HepG2 (cell line): ENCODE data around the gene ACOT4. TPM values are rescaled to one million over a fixed set of nuclear protein-coding genes. Genes with fewer than 3 reads are reported as not detected.

Experiments
- ARHGAP35 ChIP-seq: sonication (generic); formaldehyde crosslinking; IDR thresholded peaks from 2 replicates; pipeline ENCODE4 v1.9.0; 2022; ENCODE audit warnings: mild to moderate bottlenecking, inconsistent platforms, moderate library complexity, missing genetic modification reagents, borderline replicate concordance
- EED ChIP-seq: sonication (generic); formaldehyde crosslinking; IDR thresholded peaks from 2 replicates; pipeline ENCODE4 v1.5.0; 2020; ENCODE audit warnings: mild to moderate bottlenecking, missing genetic modification reagents
- ETV6 ChIP-seq: sonication (generic); formaldehyde crosslinking; conservative IDR thresholded peaks from 2 replicates; pipeline ENCODE4 v1.4.0; 2020; ENCODE audit warnings: missing genetic modification reagents
- GABPA ChIP-seq, 2 experiments: IDR thresholded peaks; 2 replicates each; pipeline ENCODE4 v1.6.1; 2011 to 2016; ENCODE audit warnings: low read depth in 2 of 2, low read length in 1 of 2, missing biosample characterization in 1 of 2, missing genetic modification characterization in 1 of 2
- KLF16 ChIP-seq, 2 experiments: sonication (generic) in 1 of 2; formaldehyde crosslinking in 1 of 2; IDR thresholded peaks; 2 replicates each; pipeline versions ENCODE4 v1.6.1 to v1.8.0; 2016 to 2023; ENCODE audit warnings: missing genetic modification reagents in 2 of 2, missing compliant biosample characterization in 1 of 2
- POLR2AphosphoS2 ChIP-seq: IDR thresholded peaks from 2 replicates; pipeline ENCODE4 v1.6.1; 2011; ENCODE audit warnings: low read depth, low read length, improper control_type of control experiment
- REPIN1 ChIP-seq: sonication (generic); formaldehyde crosslinking; IDR thresholded peaks from 2 replicates; pipeline ENCODE4 v1.8.0; 2022; ENCODE audit warnings: missing genetic modification reagents, low read depth, mild to moderate bottlenecking, borderline replicate concordance
- RFX1 ChIP-seq: fragments of 450-650 bp; IDR thresholded peaks from 2 replicates; pipeline ENCODE4 v1.6.1; 2017
- SAFB2 ChIP-seq: sonication (generic); formaldehyde crosslinking; IDR thresholded peaks from 2 replicates; pipeline ENCODE4 v1.5.1; 2020; ENCODE audit warnings: missing genetic modification reagents, low read depth, mild to moderate bottlenecking, borderline replicate concordance
- THYN1 ChIP-seq: sonication (generic); formaldehyde crosslinking; IDR thresholded peaks from 2 replicates; pipeline ENCODE4 v1.8.1; 2023; ENCODE audit warnings: low read depth, mild to moderate bottlenecking, moderate library complexity, missing genetic modification reagents, borderline replicate concordance
- TOE1 ChIP-seq: sonication (generic); formaldehyde crosslinking; IDR thresholded peaks from 2 replicates; pipeline ENCODE4 v1.4.0; 2020; ENCODE audit warnings: mild to moderate bottlenecking, missing genetic modification reagents
- ZNF335 ChIP-seq: sonication (generic); formaldehyde crosslinking; IDR thresholded peaks from 2 replicates; pipeline ENCODE4 v1.4.0; 2020; ENCODE audit warnings: missing genetic modification reagents
- ZNF362 ChIP-seq: sonication (generic); formaldehyde crosslinking; IDR thresholded peaks from 2 replicates; pipeline ENCODE4 v1.4.0; 2020; ENCODE audit warnings: missing genetic modification reagents, mild to moderate bottlenecking, borderline replicate concordance
- ZNF577 ChIP-seq: sonication (generic); formaldehyde crosslinking; IDR thresholded peaks from 2 replicates; pipeline ENCODE4 v1.4.0; 2020; ENCODE audit warnings: mild to moderate bottlenecking, low read depth, missing genetic modification reagents, borderline replicate concordance
- ZNF709 ChIP-seq: sonication (generic); formaldehyde crosslinking; IDR thresholded peaks from 2 replicates; pipeline ENCODE4 v1.5.0; 2020; ENCODE audit warnings: mild to moderate bottlenecking, missing genetic modification reagents
- ZNF772 ChIP-seq: sonication (generic); formaldehyde crosslinking; IDR thresholded peaks from 2 replicates; pipeline ENCODE4 v1.5.0; 2020; ENCODE audit warnings: mild to moderate bottlenecking, missing genetic modification reagents
- ZNF792 ChIP-seq: IDR thresholded peaks from 2 replicates; pipeline ENCODE4 v1.6.1; 2016
- ZNF83 ChIP-seq: sonication (generic); formaldehyde crosslinking; IDR thresholded peaks from 2 replicates; pipeline ENCODE4 v1.4.0; 2020; ENCODE audit warnings: missing genetic modification reagents, mild to moderate bottlenecking, borderline replicate concordance
- polyA plus RNA-seq, 8 experiments: library from polyadenylated mRNA; depleted of rRNA in 3 of 8; stranded (reverse) in 7 of 8; unstranded in 1 of 8; fragments of >200 nt; fragmentation: Illumina TruSeq in 4 of 8; extraction: Trizol in 4 of 8; gene quantifications; 2 replicates each; pipeline versions ENCODE4 v1.2.1 to v1.2.3, GENCODE V29; 2011 to 2016; ENCODE audit warnings: low read depth in 4 of 8, missing spikeins in 1 of 8, mixed read lengths in 1 of 8; ENCODE audit not compliant: insufficient read depth in 1 of 8
- total RNA-seq, 5 experiments: library from RNA; depleted of rRNA; stranded (reverse); fragments of >200 nt; fragmentation: Illumina TruSeq; extraction: Trizol; gene quantifications; 2 replicates each; pipeline ENCODE4 v1.2.3, GENCODE V29; 2016; ENCODE audit warnings: low read depth in 1 of 5
- TF ChIP-seq, protein P1 (sequence below): sonication (generic); IDR thresholded peaks from 2 replicates; pipeline ENCODE4 v1.6.1; 2016; ENCODE audit warnings: low read depth, borderline replicate concordance
- TF ChIP-seq, protein P2 (sequence below): sonication (generic); formaldehyde crosslinking; IDR thresholded peaks from 2 replicates; pipeline ENCODE4 v1.4.0; 2020; ENCODE audit warnings: mild to moderate bottlenecking, missing genetic modification reagents

ACOT4 gene
- total and polyA plus RNA-seq, 2 of the 13 experiments (the other 11 are each of a cell fraction or from before 2014, with no cell fraction given) = 0.04 to 0.05 TPM

DNA sequence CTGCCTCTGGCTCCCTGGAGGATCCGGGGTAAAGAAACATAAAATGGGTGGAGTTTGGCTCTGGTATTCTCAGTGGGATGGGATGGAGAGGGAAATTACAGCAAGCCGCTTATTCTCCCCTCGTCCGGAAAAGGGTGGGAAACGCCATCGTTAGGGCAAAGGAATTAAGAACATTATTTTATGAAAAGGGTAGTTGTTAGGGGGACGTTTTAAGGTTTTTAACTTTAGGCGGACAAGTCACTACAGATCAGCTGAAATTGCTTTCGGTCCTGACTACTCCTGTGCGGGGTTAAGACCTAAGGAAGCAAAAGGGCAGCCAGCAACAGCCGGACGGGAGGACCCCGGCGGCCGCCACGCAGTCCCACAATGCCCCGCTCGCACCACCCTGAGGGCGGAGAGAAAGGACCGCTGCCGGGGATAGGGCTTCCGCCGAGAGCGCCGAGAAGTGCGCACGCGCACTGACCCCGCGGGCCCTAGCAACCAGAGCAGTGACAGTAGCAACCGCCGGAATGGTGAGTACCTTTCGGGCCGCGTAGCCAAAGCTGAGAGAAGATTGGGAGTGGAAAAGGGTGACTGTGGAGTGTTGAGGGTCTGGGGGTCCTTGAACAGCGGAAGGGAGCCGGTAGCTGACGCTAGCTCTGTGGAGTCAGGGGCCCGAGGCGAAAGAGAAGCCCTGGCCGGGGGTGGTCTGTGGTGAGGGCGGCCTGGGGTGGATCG is 53.0 kb downstream of the ACOT4 start, which contains the start of gene DNAL1 (continued):
- TF ChIP-seq ZNF792 (CRISPR knock-in tag) = no peak
- no peak for TF ChIP-seq SAFB2
- TF ChIP-seq RFX1 = peak; percentile 86
- TF ChIP-seq POLR2AphosphoS2 = no peak
- no peak for TF ChIP-seq ZNF362
- peak in 1 of 2 experiments; percentile 71; a peak in 1 of 4 replicates for TF ChIP-seq KLF16 (CRISPR knock-in tag; IDR thresholded peaks at IDR 0.05)
- TF ChIP-seq EED (CRISPR knock-in tag) = no peak
- no peak for TF ChIP-seq ZNF772 (CRISPR knock-in tag)
- no peak for TF ChIP-seq TOE1 (CRISPR knock-in tag)
- no peak for TF ChIP-seq THYN1
- TF ChIP-seq ZNF709 (CRISPR knock-in tag) = 0 out of 2 replicates have a peak, but pooled peaks have one; percentile 36
- TF ChIP-seq ZNF577 = no peak
- no peak for TF ChIP-seq ZNF83 (CRISPR knock-in tag)
- peak; percentile 89 for TF ChIP-seq ZNF335 (CRISPR knock-in tag)
- TF ChIP-seq REPIN1 (CRISPR knock-in tag) = peak; percentile 52; the same call in 1 of the 2 replicates
- TF ChIP-seq GABPA (IDR thresholded peaks at IDR 0.05; ENCODE audit: low read depth, low read length) = peak; percentile 57
- peak; percentile 82 for TF ChIP-seq GABPA (CRISPR knock-in tag; IDR thresholded peaks at IDR 0.05; ENCODE audit: low read depth)
- TF ChIP-seq ETV6 (CRISPR knock-in tag) = no peak
- TF ChIP-seq, protein P1, sequence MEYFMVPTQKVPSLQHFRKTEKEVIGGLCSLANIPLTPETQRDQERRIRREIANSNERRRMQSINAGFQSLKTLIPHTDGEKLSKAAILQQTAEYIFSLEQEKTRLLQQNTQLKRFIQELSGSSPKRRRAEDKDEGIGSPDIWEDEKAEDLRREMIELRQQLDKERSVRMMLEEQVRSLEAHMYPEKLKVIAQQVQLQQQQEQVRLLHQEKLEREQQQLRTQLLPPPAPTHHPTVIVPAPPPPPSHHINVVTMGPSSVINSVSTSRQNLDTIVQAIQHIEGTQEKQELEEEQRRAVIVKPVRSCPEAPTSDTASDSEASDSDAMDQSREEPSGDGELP = no peak
- TF ChIP-seq, protein P2, sequence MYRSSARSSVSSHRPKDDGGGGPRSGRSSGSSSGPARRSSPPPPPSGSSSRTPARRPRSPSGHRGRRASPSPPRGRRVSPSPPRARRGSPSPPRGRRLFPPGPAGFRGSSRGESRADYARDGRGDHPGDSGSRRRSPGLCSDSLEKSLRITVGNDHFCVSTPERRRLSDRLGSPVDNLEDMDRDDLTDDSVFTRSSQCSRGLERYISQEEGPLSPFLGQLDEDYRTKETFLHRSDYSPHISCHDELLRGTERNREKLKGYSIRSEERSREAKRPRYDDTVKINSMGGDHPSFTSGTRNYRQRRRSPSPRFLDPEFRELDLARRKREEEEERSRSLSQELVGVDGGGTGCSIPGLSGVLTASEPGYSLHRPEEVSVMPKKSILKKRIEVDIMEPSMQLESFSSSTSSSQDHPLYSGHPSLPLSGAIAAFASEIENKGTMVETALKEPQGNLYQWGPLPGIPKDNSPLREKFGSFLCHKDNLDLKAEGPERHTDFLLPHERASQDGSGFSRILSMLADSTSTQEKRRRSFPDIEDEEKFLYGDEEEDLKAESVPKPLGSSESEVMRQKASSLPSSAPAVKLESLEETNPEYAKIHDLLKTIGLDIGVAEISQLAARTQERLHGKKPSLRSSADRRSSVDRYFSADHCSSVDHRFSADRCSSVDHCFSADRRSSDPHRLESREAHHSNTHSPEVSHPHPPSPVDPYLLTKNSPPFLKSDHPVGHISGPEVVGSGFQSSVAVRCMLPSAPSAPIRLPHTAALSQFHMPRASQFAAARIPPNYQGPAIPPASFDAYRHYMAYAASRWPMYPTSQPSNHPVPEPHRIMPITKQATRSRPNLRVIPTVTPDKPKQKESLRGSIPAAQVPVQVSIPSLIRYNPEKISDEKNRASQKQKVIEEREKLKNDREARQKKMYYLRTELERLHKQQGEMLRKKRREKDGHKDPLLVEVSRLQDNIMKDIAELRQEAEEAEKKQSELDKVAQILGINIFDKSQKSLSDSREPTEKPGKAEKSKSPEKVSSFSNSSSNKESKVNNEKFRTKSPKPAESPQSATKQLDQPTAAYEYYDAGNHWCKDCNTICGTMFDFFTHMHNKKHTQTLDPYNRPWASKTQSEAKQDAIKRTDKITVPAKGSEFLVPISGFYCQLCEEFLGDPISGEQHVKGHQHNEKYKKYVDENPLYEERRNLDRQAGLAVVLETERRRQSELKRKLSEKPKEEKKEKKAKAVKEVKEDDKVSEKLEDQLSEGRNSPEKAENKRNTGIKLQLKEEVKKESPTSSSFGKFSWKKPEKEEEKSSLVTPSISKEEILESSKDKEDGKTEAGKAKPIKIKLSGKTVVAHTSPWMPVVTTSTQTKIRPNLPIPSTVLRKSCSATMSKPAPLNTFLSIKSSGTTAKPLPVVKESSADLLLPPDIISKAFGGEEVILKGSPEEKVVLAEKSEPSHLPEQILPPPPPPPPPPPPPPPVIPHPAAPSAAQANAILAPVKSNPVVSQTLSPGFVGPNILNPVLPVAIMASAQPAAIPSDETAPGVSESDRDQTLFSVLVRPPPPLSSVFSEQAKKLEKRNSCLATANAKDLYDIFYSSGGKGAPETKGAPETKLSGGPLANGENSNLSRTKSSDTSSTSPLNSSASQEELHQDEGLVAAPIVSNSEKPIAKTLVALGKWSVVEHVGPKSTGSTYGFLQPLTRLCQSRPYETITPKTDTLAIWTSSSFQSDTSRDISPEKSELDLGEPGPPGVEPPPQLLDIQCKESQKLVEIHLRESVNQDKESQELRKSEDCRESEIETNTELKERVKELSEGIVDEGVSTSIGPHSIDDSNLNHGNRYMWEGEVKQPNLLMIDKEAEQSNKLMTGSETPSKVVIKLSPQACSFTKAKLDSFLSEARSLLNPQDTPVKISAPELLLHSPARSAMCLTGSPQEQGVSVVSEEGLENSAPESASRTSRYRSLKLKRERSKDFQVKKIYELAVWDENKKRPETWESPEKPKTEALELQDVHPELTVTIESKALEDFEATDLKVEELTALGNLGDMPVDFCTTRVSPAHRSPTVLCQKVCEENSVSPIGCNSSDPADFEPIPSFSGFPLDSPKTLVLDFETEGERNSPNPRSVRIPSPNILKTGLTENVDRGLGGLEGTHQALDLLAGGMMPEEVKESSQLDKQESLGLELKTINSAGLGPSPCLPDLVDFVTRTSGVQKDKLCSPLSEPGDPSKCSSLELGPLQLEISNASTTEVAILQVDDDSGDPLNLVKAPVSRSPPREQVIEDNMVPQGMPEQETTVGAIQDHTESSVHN (CRISPR knock-in tag) = no peak
- no peak for TF ChIP-seq ARHGAP35 (CRISPR knock-in tag)
